HG02588 (cell line): ENCODE results near the gene AGAP1.

ENCODE experiments used
- ATAC-seq: cut with Tn5 transposase; IDR thresholded peaks from one replicate; pipeline ENCODE4 v1.9.1; 2021; ENCODE audit warnings: mild to moderate bottlenecking, moderate library complexity; ENCODE audit not compliant: unreplicated experiment

AGAP1 gene

DNA sequence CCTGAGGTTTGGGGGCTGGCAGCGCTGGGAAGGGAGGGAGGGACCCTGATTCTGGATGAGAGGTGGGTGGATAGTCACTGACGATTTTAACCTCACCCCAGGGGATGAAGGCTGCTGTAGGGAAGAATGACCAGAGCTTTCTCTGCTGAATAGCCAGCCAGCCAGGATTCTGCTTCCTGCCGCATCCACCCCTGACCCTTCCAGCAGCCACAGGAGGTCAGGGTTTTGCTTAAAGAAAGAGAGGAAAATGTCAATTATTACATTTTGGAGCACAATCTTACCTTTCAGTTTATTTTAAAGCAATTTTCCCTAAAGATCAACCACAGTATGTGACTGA lies 456.6 kb downstream of the AGAP1 start:
- no peak for ATAC-seq

DNA sequence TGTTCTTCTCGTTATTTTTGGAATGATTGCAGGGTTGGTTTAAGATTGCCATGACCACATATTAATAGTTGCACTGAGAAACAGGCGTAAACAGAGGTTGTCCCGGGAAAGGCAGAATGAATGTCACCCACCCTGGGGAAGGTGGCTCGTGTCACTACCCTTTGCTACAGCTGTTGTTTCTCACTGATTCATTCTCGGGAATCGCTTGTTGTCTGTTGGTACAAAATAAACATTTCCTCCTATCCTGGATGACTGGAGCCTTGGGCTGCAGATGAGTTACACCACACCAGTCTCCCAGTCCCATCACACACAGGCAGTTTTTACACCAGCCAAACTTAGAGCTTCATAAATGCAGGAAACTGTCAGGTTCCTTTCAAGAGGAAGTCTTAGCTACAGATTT lies 457.6 kb downstream of the AGAP1 start:
- no peak for ATAC-seq

DNA sequence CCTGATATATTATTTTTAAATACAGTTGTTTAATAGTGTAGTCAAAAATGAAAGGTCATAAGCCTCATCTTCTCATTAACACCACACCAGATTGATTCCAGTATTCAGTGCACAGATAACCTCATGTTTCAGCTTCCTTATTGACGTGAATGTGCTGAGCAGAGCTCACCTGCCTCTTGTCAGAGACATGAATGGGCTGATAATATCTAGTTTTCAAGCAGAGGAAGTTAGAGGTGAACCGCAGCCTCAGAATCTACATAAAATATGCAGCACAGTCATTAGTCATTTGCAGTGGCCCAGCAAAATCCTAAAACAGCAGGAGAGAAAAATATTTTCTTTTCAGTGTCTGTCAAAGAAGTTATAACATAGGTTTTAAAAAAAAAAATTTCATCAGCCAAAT lies 458.1 kb downstream of the AGAP1 start:
- ATAC-seq, result no peak

DNA sequence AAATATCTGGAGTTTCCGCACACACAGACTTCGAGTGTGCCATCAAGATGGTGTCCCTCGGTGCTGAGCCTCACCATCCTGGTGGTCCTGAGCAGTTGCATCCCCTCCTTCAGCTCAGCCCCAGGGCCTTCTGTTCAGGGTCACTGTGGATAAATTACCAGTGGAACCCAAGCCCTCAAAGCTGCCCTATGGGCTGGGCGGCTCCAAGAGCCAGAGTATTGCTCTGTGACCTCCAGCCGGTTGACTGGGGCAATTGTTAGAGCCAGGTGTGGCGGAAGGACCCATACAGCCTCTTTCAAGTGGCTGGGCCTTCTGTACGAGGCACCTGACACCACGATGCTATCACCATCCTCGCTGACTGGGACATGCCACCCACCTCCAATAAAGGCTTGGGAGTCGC lies 458.9 kb downstream of the AGAP1 start:
- ATAC-seq, result no peak

DNA sequence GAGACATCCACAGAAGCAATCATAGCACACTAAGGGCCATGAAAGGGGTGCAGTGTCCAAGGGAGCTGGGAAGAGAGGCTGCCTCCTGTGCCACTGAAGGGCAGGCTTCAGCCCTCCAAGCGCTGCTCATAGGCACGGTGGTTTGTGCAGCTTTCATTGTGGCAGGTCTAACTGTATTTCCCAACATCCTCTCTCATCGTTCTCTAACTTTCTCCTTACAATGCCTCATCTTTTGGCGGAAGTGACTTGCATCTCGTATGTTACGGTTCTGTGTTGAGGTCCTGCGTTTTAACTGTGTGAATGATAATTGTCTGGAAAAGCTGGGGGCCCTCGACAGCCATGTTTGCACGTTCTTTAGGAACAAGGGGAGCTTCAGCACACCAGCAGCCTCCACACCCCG lies 460.4 kb downstream of the AGAP1 start:
- ATAC-seq, result no peak

DNA sequence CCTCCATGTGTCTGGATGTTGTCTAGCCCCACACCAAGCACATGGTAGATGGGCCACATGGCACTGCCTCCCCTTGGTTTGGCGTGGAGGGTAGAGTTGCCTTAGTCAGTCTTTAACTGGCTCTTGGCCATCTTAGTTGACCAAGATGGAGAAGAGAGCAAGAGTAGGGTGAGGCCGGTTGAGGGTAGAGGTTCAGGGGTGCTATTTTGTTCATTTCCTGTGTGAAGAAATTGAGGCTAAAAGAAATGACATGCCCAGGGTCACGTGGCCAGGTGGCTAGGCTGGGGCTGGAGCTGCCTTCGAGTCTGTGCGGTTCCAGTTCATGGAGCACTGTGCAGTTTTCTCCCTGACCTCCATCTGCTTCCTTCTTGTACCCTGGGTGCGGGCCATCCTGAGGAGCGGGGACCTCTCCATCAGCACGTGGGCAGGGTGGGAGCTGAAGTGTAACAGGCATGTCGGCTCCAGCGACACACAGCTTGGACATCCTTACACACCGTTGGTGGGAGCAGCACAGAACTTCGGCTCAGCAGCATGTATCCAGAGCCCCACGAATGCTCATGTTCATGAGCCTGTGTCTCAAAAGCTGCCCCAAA lies 461.1 kb downstream of the AGAP1 start:
- ATAC-seq, result no peak

DNA sequence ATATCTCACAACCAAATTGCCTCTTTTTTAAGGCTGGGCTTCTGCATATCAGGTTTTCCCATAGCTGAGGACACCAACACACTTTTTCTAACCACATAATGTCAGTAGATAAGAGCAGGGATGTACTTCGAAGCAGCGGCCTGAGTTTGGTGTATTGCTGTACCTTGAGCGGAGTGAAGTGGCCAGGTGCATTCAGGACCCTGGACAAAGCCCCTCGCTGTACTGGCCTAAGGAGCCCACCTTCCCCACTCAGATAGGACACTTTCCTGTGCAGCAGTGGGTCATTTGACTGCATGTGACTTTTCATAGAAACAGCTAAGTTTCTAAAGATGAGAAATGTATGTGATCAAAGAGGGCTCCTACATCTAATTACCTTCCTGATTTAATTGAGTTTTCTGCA lies 461.8 kb downstream of the AGAP1 start:
- no peak for ATAC-seq

DNA sequence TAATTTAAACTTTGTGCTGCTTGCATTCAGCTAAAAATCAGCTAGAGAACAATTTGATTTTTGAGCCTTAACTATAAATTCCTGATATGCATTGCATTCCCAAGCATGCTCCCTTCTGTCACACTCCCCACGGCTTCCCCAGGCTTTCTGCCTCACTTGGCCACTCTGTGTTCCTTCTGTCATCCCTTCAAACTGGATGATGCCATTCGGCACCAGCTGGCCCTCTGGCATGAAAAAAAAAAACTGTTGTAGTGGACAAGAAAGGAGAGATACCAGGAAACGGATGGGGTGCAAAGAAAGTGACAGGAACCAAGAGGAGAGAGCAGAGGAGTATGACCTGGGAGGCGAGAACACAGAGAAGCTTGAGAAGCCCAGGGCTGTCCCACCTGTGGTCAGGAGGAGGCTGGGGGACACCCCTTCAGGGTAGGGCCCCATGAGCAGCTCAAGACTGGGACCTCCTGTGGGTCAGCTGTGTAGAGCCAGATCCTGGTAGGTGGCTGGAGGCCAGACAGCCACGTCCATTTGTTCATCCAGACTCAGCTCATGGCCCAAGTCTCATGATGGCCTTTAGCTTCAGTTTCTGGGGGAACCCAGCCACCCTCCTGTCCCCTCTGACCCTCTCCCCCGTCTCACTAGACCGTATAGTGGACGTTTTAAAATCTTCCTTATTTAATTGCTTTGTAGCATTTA lies 462.6 kb downstream of the AGAP1 start:
- ATAC-seq, result no peak

DNA sequence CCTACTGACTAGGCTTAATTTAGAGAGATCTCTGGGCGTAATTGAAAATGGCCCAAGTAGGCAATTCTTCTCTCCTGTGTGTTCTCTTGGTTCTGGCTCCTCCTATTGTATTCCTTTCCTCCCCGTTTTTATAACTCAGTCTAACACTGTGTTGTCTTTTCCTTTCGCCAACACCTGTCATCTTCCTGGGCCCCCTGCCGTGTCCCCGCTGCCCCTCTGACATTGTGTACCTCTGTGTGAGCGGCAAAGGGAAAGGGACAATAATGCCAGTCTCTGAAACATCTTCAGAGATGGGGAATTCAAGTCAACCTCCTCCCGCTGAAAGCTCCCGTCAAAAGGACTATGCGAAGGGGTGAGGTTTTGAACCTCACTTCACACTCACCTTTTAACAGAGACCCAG lies 463.4 kb downstream of the AGAP1 start:
- no peak for ATAC-seq

DNA sequence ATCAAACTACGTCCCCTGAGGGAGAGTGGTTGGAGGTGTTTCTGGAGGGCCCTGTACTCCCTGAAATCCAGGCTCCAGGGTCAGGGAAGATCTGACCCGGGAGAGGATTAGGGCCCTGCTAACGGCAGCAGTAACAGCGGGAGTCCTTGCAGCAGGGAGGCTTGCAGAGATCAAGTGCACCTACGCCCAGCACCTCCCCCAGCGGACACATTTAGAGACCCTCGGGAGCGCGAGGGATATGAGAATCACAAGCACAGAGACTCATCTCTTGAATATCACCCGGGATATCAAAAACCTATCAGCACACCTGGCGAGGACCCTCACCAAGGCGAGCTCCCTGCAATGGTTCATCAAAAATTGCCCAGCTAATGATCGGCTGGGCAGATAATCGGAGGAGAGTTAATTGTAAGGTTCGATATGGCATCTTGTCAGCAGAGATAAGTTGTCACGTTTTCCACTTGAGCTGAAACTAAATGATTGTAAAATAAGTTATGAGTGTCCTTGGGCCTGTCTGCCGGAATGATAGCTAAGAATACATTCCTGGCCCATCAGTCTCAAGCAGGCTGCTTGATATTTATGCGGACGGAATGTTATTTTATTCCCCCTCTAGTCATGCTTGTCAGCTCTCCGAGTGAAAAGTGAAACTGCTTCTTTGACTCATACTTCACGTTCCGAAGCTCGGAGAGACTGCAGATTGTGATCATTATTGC lies 464.5 kb downstream of the AGAP1 start:
- ATAC-seq, result no peak

DNA sequence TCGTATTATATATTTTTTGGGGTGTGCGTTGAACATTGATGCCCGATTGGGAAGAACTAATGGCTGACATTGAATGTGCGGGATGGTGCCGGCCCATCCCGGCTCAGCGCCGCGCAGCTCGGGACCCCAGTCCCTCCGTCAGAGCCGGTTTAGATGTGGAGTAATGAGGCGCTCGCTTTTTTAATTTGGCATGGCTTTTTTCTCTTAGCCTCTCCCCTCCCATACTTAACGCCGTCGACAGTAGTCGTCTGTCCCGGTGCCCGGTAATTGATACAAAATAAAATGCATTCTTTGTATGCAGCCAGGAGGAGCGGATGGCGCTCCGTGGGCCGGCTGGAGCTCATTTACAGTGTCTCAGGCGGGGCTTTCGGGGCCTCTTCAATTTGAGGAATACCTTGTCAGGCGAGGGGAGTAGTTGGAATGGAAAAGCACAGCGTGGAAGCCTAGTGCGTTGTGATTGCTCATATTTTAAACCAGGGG lies 465.1 kb downstream of the AGAP1 start:
- no peak for ATAC-seq

DNA sequence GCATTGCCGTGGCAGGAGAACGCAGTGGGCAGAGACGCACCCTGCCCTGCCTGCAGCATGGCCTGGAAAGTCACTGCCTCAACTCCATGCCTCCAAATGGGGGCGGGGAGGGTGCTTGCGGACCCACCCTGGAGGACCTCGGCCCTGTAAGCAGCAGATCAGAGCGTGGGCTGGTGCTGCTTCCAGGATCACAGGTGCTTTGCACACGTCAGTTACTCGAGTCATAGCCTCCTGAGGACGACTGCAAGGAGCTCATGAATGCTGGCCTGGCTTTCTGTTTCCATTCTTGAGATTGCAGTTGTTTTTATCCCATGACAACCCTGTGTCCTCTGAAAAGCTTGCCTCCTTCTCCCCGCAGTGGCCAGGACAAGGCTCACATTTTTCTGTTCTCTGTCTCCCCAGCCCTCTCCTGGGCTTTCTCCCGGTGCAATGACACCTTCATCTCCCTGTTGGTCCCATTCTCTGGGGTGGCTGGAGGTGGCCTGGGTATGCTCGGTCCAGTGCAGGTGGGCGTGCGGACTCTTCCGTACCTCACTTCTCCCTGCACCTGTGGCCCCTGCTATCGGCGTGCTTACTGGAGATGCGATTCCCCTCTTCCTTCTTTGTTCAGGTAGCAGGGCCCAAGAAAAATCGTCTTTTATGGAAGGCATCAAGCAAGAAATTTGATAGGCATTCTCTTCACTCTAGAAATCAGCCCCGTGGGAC lies 466.3 kb downstream of the AGAP1 start:
- ATAC-seq, result no peak

DNA sequence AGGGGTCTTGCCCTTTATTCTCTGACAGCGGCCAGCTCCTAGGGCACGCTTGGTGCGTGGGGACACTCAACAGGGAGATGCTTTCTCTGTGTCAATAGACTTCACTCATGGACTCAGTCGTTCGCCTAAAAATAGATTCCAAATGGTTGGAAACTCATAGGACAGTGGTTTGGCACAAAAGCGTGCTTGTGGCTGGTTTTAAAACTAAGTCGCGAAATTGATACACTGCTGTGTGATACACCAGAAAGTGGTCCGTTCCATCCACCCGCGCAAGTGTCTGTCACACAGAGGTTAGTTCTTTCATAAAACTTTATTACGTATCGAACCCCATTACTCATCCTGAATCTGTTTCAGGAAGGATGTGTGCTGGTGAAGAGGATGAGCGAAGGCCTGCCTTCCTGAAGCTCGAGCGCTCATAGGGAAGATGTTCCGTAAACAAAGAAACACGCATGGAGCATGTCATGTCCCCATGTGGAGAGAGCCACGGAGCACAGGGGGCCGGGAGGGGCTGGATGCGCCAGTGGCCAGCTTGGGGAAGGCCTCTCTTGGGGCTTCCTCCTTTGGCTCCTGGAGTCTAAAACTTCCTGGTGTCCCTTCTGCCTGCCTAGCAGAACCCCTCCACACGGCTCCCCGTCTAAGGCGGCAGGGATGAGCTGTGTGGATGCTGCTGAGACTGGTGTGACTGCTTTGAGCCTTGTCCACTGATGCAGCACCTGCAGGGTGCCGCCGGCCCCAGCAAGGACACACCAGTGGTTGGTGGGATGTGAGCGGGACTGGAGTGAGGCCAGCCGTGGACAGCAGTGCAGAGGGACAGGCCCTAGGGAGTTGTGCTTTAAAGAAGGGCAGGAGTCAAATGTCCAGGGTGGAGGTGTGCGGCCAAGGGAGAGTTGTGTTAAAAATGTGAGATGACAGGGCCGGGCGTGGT lies 467.1 kb downstream of the AGAP1 start:
- ATAC-seq, result no peak

DNA sequence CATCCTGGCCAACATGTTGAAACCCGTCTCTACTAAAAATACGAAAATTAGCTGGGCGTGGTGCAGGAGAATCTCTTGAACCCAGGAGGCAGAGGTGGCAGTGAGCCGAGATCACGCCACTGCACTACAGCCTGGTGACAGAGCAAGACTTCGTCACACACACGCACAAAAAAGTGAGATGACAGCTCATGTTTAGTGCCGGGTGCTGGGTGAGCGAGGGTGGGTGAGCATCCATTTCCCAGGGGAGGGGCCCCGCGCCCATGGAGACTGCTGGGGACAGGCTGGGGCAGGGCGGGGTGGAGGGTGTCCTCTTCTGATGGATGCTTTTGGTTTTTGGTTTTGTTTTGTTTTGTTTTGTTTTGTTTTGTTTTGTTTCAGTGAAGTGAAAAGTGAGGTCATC lies 467.9 kb downstream of the AGAP1 start:
- no peak for ATAC-seq

DNA sequence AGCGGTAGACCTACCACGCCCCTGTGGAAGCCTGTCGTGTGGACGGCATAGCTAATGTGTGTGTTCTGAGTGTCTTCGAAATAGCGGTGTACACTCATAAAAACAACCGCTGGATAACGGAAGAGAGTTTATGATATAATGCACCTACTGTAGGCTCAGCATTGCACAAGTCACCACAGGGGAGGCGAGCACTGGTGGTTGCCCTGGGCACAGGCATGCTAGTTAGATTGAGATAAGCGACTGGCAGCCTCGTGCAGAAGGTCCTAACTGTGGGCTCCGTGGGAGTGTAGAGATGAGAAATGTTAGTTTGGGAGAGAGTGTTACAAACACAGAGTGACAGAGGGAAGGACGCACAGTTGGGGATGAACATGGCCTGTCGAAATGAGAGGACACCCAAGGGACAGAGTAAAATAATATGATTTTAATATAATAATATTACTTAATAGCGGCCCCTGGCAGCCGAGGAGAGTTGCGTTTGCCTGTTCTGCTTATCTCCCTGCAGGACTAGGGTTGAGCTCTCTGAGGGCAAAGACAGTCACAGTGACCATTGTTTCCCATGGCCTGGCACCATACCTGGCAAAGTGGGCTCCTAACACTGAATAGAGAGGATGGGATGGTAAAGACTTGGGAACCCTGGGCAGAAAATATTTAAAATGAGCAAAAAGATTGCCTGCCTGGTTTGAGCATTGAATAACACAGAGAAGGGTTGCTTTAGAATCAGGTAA lies 470.2 kb downstream of the AGAP1 start:
- no peak for ATAC-seq

DNA sequence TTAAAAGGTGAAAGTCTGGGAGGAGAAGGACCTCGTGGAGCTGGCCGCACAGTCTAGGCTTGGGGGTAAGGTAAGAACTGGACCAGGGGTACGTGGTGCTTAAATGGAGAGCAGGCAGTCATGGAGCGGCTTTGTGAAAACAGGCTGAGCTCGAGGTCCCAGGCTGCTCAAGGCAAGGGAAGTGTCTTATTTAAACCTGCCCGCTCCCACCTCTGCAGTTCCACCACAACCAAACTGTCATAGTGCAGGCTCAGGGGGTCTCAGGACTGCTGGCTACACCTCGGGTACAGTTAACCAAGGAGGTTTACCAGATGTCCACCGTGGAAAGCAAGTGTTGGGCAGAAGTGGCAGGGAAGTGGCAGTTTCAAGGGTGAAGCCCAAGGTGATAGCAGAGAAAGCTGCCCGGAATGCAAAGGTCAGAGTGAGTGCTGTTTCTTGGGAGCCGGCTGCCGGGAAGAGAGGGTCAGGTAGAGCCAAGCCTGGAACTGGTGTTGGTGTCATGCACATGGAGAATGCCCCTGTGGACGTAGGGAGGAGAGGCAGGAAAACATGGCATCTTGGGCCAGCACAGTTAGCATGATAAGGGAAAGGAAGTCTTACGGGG lies 471.0 kb downstream of the AGAP1 start:
- no peak for ATAC-seq

DNA sequence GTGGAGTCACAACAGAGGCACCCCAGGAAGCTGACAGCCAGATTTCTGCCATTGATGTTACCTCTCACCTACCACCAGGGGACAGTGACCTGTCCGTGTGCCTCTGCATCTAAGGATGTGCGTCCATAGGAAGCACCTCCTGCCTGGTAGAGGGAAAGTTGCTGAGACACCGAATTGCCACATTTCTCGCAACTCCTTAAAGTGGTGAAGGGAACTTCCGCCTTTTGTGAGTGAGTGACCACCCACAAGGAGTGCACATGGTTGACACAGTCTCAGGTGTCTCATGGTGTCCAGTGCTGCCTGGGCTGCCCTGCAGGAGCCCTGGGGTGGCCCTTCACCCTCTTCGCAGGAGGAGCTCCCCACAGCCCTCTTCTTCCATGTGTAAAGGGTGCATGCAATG lies 472.6 kb downstream of the AGAP1 start:
- no peak for ATAC-seq

DNA sequence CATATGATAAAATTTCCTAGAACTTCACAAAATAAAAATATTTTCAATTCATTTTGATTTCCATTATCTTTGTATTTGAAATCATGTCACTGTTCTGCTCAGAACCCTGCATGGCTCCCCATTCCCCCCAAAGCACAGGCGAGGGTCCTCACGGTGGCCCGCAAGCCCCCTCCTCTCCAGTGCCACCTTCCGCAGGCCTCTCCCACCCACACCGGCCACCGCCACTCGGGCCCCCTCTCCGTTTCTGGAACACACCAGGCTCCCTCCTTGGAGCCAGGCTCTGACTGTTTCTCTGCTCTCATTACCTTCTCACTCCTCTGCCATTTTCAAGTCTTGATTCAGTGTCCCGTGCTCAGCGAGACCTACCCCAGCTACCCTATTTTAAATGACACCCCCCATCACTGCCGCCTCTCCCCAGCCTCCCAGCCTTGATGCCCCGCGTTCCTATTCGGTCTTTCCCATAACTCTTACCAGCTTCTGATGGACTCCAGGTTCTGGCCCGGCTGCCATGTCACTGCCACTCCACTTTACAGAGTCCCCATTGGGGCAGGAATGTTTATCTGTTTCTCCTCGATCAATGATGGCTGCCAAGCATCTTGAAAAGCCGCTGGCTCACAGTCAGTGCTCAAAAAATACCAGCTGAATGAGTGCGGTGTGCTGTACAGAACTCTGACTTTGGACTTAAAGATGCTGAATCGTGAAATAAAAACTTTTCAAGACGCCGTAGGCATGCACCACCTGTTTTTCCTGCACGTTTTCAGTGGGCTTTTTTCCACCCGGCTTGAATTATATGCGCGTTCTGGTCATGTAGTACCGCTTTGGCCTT lies 473.3 kb downstream of the AGAP1 start:
- no peak for ATAC-seq

DNA sequence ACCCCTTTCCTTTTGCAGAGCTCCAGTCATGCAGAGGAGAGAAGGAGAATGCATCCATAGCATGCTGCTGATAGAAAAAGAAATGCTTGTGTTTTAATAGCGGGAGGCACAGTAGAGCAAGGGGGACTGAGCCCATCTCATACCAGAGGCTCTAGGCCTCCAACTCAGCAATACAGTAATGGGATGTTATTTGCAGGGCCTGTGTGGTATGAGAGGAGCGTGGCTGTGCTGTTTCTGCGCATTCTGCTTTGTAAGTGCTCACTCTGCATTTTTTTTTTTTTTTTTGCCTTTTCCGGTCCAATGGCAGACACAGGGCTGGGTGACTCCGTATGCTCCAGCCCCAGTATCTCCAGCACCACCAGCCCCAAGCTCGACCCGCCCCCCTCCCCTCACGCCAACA lies 474.3 kb downstream of the AGAP1 start:
- ATAC-seq, result no peak
